Esophagus muscularis mucosa (tissue), 3 donors: Measurements from ENCODE around the gene B4GALT1.

Experiments
- EP300 ChIP-seq: sonication (generic); formaldehyde crosslinking; IDR thresholded peaks from one replicate; pipeline ENCODE4 v1.6.1; 2017; ENCODE audit warnings: antibody characterized with exemption
- TF ChIP-seq, protein P1 (sequence below), 3 experiments: fragments of 200-600 bp in 2 of 3; fragments of 450-650 bp in 1 of 3; sonication (generic) in 2 of 3; IDR thresholded peaks; one replicate each; pipeline ENCODE4 v1.5.1; 2017 to 2019; ENCODE audit warnings: antibody characterized with exemption in 3 of 3, mild to moderate bottlenecking in 2 of 3, moderate library complexity in 1 of 3

DNA sequence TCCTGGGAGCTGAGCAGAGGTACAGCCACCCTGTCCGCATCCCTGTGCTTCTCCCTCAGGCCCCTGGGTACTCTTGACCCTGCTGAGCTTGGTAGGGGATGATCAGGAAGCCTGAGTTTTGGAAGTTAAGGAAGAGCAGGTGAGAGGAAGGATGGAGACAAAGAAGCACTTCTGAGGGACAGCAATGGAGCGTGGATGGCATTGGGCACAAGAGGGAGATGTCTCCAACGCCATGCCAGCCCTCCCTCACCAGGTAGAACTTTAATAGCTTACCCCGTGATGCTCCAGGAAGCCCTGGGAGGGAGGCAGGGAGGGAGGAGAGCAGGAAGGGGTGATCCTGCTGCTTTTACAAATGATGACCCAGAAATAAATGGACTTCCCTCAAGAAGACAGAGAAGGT is 60.8 kb downstream of the B4GALT1 start:
- TF ChIP-seq, protein P1, sequence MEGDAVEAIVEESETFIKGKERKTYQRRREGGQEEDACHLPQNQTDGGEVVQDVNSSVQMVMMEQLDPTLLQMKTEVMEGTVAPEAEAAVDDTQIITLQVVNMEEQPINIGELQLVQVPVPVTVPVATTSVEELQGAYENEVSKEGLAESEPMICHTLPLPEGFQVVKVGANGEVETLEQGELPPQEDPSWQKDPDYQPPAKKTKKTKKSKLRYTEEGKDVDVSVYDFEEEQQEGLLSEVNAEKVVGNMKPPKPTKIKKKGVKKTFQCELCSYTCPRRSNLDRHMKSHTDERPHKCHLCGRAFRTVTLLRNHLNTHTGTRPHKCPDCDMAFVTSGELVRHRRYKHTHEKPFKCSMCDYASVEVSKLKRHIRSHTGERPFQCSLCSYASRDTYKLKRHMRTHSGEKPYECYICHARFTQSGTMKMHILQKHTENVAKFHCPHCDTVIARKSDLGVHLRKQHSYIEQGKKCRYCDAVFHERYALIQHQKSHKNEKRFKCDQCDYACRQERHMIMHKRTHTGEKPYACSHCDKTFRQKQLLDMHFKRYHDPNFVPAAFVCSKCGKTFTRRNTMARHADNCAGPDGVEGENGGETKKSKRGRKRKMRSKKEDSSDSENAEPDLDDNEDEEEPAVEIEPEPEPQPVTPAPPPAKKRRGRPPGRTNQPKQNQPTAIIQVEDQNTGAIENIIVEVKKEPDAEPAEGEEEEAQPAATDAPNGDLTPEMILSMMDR (IDR thresholded peaks at IDR 0.05), result no peak
- TF ChIP-seq EP300, result no peak
